ENCODE data around the gene RPTOR. TPM values are rescaled to one million over a fixed set of nuclear protein-coding genes. Genes with fewer than 3 reads are reported as not detected.
"Not testable (repeated sequence)": the region's sequence is repeated elsewhere in the genome, so short reads cannot be mapped to it uniquely, and the experiment has no call there.

Gene RPTOR
- total RNA-seq, 1 donor from 2014 or later, result 40.9 TPM

DNA sequence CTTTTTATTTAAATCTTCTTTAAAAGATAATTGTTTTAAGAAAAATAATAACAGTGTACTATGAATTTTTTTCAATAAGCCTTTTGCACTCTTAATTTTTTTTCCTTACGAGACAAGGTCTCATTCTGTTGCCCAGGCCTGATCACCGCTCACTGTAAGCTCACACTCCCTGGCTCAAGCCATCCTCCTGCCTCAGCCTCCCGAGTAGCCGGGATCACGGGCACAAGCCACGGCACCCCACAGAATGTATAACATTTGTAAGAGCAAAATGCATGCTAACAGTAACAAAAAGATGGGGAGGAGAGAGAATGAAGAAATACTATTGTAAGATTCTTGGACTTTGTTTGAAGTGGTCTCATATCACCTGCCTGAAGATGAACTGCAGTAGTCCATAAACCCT, 320.1 kb downstream of the RPTOR start:
- no peak for DNase-seq

DNA sequence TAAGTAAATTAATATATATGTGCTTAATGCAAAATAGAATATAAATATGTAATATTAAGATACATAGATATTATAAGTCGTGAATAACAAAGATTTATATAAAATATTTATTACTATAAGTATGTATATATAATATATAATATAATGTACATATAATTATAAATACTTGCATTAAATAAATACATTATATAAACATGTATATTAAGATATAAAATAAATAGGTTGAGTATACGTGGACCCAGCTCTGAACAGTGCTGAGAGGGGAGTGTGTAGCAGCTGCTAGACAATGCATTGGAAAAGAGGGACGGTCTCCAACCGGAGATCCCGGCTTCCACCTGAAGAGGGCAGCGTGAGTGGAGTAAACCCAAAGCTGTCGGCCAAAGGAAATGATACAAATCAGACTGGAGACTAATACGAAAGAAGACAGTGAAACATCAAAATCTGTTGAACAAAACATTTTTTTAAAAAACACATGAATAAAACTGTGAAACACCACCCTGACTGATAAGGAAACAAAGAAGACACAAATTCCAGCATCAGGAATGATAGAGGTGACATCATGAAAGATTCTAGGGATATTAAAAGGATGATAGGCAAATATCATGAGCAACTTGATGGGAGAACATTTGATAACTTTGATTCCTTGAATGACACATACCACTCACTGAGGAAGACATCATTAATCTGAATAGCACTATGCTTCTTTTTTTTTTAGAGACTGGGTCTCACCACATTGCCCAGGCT, 321.6 kb downstream of the RPTOR start:
- peak; percentile 88 for DNase-seq

DNA sequence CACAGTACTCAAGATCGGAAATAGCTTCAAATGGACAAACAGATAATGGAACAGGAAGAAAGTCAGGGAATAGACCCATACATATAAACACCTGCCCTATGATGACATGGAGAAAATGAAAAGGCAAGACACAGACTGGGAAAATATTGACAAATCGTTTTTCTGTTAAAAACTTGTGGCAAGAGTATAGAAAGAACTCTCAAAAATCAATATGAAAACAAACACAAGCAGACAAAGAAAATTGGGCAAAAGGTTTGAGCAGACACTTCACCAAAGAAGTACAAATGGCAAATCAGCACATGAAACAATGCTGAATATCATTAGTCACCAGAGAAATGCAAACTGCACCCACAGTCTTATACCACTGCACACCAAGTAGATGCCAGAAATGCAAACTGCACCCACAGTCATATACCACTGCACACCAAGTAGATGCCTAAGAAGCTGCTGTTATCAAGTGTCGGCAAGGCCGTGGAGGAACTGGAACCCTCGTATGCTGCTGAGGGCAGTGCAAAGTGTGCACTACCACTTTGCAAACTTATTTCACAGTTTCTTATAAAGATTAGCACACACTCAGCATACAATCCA, 323.5 kb downstream of the RPTOR start:
- no peak for DNase-seq

DNA sequence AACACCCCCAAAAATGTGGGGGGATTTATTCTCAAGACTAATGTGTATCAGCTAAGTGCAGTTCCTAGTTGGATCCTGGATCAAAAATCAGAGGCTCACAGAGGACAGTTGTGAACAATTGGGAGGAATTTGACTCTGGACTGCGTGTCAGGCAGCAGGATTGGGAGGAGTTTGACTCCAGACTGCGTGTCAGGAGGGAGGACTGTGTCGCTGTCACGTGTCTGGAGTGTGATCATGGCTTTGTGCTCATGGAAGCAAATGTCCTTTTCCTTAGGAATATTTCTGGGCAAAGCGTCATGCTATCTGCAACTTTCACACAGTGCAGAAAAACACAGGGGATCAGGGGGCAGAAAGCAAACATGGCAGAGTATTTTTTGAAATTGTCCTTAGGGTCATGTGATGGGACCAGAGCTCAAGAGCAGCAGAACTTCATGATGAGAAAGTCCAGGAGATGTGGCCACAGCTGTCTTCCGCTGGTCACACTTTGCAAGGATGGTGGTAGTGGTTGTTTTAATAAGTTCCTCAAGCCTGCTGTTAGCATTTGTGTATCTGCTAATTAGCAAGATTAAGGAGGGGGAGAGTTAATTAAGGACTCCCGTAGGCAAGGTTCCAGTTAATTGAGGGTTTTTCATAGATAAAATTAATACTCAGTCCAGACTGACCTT, 325.0 kb downstream of the RPTOR start:
- DNase-seq, result no peak

DNA sequence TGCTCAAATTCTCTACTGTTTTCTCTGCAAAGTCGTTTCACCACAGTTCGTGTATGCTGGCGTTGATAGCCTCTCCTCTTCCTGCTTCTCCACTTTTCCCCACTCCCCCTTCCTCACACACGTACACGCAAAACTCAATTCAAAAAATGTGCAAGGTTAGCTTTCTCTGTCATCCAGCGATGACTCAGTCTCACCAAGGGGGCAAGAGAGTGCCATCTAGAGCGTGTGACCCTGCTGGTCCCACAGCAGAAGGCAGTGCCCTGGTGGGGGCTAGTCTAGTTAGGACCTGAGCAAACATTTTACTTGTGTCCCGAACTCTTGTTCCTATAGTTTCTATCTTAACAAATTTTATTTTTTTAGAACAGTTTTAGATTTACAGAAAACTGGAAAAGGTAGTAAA, 325.8 kb downstream of the RPTOR start:
- DNase-seq, result no peak

DNA sequence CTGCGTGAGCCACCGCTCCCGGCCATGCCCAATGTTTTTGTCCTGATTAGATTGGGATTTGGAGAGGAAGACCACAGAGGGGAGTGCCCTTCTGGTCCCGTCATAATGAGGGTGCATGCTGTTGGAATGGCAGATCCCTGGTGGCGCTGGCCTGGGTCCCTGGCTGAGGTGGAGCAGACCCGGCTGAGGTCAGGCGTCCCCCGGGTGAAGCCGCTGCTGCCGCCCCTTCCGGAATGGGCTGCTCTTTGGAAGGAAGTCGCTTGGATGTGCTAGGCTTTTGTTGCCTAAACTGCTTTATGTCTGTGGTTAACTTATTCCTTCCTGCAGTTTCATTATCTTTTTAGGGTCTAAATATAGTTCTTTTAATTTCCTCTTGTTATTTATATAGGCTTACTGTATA, 326.7 kb downstream of the RPTOR start:
- DNase-seq, result no peak

DNA sequence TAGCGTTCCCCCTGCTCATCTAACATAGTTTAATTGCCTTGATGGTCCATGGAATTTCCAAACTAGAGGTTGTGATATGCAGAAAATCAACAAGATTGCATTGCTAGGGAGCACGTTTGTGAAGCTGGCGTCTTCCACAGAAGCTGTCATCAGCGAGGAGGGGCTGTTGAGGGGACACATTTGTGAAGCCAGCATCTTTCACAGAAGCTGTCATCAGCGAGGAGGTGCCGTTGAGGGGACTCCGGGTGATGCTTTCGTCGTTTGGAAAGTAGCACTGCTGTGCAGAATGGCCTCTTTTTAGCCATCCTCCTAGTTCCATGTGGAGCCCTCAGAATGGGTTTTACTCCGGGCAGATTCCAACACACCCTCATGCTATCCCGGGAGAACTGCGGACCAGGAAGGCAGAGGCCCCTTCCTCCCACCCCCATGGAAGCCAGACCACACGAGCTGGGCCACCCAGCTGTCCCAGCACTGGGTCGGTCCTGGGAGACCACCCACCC, 327.4 kb downstream of the RPTOR start:
- no peak for DNase-seq

DNA sequence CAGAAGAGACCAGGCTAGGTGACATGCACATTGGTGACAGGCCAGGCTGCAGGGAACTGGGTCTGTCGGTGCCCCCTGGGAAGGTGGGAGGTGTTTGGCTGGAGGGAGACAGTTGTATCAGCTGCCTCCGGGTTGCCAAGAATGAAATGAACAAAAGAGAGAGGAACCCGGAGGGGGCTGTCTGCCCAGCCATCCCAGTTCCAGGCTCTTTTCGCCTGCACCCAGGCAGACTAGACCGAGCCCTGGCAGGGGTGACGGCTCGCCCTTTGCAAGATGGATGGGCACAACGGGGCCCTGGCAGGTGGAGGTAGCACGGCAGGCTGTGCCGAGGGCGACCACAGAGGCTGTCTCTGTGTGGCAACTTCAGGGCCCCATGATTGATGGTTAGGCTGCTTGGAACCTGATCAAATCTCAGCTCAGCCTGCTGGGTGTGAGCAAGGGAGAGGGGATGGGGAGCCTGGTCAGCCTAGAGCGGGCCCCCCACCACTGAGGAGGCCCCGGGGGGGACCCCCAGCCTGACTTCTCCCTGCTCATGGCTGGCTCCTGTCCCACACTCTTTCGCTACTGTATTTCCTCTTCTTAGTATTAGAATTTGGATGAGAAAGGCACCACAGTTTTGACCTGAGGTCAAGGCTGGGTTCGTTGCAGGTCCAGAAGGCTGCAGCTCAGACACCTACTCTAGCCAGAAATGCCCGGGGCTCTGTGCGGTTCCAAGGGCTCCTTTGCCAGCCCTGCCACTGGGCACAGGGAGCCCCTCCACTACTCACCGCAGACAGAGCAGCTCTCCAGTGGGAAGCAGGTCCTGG, 328.1 kb downstream of the RPTOR start:
- DNase-seq, result no peak

DNA sequence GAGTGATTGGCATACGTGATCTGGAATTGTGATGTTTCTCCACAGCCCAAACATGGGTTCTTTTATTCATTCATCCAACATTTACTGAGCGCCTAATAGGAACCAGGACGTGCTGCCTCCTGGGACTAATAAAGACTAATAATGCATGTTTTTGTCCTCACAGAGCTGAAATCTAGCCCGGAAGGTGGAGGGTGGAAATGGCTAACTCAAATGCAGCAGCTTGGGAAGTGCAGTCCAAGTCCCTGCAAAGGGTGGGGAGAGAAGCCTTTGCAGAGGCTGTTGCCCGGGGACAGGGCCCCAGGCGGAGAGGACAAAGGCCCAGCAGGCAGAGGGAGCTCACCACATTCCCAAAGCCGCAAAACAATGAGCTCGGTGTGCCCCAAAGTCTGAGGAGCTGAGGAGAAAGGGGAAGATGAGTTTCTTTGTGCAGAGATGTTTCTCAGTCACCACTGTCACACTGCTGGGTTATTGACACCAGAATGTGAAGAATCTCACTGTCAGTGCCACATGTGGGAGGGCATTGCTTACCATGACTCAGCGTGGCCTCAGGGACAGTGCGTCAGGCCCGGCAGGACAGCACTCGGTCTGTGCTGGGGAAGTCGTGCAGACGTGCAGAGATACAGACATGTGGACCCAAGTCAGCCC, 328.8 kb downstream of the RPTOR start:
- DNase-seq, result no peak

DNA sequence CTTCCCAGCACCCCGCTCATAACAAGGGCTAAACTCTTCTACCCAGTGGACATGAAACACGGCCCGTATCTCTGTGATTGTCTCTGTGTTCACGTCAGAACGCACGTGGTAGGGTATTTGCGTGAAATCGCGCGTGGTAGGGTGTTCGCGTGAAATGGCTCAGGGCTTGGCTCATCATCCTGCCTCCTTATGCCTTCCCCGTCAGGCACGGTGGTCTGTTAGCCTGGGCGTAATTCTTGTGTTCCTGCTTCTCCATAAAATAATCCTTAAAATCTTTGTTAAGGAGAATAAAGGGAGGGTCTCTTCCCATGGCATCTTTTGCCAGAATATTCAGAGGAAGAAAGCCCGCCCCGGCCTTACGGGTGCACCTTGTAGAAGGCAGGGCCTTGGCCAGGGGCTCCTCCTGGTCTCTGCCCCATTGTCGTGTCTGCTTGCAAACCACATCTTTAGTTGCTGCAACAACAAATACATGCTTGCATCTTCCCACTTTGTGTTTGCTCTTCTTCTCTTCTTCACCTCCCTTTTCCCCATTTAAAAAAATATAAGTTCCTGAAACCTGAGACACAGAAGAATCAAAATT, 330.3 kb downstream of the RPTOR start:
- DNase-seq, result no peak

DNA sequence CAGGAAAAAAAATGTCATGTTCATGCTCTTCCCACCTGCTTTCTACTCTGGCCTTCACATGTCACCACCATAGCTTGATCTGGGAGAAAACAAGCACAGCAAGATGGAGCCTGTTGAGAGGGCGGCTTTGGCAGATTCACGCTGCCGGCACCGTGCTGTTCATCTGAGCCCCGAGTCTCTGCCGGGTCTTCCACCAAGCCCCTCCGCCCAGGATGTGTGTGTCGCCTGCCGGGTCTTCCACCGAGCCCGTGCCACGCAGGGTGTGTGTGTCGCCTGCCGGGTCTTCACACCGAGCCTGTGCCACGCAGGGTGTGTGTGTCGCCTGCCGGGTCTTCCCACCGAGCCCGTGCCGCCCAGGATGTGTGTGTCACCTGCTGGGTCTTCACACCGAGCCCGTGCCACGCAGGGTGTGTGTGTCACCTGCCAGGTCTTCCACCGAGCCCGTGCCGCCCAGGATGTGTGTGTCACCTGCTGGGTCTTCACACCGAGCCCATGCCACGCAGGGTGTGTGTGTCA, 330.9 kb downstream of the RPTOR start:
- DNase-seq, result not testable (repeated sequence)

DNA sequence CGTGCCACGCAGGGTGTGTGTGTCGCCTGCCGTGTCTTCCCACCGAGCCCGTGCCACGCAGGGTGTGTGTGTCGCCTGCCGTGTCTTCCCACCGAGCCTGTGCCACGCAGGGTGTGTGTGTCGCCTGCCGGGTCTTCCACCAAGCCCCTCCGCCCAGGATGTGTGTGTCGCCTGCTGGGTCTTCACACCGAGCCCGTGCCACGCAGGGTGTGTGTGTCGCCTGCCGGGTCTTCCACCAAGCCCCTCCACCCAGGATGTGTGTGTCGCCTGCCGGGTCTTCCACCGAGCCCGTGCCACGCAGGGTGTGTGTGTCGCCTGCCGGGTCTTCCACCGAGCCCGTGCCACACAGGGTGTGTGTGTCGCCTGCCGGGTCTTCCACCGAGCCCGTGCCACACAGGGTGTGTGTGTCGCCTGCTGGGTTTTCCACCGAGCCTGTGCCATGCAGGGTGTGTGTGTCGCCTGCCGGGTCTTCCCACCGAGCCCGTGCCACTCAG, 331.9 kb downstream of the RPTOR start:
- not testable (repeated sequence) for DNase-seq

DNA sequence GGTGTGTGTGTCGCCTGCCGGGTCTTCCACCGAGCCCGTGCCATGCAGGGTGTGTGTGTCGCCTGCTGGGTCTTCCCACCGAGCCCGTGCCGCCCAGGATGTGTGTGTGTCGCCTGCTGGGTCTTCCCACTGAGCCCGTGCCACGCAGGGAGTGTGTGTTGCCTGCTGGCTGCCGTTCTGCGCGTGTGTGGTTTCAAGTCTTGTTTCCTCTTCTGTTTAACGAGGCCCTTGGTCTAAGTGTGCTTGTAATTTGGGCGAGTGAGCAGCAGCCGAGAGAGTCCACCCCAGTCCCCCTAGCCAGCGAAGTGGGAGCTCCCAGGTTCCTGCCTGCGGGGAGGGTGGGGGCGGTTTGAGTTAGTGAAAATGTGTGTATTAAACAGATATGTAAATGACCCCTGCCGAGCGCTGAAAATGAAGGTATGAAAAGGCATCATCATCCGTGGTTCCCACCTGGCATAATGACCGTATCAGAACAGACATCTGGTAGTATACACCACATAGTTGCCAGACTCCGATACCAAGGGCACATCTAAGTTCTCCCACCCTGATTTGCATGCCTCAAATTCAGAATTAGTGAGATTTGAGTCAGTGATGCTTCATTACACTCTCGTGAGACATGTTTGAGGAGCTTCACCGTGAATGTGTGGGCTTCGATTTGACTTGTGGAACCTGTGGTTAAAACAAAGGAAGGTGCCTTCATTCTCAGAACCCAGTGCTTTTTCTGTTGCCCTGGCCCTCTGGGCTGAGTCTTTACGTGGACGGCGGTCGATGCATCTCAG, 332.5 kb downstream of the RPTOR start:
- no peak for DNase-seq

DNA sequence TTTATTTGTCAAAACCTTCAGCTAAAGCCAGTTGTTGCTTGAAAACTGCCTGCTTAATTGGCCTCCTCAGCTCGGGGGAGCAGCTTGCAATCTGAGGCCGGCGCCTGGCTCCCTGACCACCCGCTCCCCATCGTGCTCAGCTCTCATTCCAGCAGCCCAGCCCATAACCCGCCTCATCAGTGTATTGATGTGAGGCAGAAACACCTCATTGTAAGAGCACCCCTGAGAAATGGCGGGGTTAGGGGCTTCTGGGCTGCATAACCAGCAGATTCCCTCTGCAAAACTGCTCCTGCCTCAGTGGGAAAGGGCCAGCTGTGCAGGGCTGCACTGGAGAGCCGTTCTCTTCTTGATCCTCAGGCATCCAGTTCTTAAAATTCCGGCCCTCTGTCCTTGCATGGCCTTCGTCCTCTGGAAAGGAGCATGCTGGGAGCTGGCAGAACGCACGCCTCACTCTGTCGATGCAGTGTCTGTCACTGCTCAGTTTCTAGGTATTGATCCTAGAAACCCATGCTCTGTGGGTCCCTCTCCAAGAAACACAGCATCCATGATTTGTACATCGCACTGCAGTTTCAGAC, 333.2 kb downstream of the RPTOR start:
- DNase-seq, result no peak

DNA sequence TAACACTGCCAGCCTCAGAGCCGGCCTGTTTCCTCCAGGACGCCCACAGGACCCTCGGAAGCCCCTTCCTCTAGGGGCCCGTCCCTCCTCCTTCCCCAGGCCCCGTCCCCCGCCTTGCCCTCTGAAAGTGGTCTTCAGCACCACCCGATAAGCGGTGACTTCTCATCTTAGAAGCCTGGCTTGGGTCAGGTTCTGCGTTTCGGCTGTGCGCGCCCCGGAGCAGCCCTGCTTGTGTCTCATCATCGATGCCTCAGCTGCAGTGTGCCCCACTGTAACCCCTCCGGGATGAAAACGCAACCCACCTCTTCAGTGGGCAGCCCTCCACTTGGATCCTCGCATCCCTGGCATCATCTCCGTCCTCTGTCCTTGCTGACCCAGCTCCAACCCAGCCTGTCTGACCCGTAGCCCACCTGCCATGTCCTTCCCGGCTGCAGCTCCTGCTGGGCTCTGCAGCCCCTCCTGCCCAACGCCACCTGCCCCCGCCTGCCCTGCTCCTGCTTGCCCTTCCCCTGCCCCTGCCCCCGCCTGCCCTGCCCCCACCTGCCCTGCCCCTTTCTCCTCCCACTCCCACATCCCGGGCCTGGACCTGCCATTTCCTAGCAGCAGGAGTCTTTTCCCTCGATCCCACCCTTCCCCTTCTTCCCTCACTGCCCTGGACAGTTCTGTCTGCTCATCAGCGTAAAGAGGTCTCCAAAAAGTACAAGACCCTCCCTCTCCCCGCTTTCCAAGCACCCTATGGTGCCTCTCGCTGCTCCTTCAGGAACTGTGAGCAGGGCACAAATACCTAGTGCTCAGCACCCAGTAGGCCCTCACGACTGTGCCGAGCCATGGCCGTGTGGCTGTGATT, 334.5 kb downstream of the RPTOR start:
- no peak for DNase-seq

DNA sequence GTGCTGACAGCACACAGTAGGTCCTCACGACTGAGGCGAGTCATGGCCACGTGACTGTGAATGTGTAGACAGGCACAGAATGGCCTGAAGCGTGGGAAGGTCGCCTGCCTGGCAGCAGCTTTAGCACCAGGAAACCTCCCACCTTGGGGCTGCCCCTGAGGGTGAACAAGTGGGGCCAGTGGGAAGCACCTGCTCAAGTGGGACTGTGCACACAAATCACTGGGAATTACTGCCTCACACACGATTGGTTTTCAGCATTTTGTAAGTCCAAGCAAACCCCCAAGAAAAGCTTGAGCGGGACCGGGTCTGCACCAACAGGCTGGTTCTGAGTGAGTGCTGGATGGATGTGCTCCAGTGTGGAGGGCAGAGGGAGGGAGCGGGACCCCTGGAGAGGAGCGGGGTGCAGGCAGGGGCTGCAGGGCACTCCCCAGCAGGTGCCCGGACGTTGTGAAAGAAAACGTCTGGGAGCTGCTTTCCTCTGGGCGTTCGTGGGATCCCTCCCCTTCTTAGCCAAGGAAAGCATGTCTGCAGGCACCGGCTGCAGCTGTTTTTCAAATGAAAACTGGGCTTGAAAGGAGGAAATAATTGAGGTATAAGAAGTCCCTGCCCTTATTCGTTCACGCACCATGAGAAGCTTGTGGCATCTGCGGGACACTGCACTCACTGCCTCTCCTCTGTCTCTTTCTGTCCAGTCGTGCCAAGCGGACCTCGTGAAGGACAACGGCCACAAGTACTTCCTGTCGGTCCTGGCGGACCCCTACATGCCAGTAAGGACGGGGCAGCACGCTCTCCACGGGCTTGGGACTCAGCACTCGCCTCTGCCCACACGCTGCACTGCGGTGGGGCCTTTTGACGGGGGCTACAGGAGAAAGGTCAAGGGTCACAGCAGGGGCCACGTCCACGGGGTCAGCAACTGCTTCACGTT, 335.3 kb downstream of the RPTOR start:
- DNase-seq, result peak; percentile 52

DNA sequence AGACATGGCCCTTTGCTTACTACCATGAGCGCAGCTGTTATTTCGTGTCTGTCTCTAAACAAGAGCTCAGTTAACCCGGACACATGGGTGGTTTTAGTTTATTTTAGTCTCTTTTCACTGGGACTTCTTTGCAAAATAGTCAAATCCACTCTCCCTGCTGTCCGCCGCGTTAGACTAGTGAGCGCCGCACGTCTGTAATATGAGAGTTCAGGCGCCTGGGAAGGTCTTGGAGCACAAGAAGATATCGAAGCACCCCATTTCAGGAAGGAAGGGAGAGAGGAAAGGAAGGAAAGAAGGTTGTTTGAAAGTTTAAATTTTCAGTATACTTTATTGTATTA, 336.0 kb downstream of the RPTOR start:
- peak; percentile 46 for DNase-seq

DNA sequence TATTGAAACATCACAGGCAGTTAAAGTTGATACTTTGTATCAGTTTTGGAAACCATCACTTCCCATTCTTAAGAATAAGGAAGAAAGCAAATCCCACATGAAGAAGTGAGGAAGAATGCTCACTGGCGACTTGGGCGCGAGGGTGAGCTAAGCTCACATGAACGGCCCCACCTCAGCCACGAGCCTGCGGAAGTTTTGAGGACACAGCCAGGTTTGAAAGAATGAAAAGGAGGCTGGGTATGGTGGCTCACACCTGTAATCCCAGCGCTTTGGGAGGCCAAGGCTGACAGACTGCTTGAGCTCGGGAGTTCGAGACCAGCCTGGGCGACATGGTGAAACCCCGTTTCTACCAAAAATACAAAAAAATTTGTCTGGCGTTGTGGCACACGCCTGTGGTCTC, 336.7 kb downstream of the RPTOR start:
- no peak for DNase-seq
